ENCODE results near the gene CIAO2B.
"Not testable (repeated sequence)": the region's sequence is repeated elsewhere in the genome, so short reads cannot be mapped to it uniquely, and the experiment has no call there.

Gene CIAO2B

DNA sequence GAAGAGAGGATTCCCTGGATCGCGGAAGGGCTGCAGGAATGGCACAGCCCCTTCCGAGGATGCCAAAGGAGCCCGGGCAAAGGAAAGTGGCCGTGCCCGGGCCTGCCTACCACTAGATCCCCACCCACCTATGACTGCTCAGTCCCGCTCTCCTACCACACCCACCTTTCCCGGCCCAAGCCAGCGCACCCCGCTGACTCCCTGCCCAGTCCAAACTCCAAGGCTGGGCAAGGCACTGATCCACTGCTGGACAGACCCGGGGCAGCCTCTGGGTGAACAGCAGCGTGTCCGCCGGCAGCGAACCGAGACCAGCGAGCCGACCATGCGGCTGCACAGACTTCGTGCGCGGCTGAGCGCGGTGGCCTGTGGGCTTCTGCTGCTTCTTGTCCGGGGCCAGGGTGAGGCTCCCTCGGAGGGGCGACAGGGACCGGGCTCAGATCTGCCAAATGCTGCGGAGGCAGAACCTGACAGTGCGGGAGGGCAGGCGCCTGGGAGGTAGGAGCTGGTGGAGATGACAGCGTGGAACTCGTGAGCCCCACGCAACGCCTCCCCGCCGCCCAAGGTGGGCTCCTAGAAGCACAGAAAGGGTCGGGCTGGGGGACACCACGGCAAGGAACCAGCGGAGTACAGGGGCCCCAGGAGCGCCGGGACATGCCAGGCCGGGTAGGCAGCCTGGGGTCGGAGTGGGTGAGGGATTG, 1.3 kb upstream of the CIAO2B start, which contains the start of gene CES2:
CES2 (plus strand) TSS at position 203 of the 698 bp plus-strand sequence; CDS start at position 323, 120 bp downstream.
- FAIRE-seq (no peak), DNase-seq (ENCODE audit: insufficient read length, low spot score) (no peak)
- TF ChIP-seq, protein P1, sequence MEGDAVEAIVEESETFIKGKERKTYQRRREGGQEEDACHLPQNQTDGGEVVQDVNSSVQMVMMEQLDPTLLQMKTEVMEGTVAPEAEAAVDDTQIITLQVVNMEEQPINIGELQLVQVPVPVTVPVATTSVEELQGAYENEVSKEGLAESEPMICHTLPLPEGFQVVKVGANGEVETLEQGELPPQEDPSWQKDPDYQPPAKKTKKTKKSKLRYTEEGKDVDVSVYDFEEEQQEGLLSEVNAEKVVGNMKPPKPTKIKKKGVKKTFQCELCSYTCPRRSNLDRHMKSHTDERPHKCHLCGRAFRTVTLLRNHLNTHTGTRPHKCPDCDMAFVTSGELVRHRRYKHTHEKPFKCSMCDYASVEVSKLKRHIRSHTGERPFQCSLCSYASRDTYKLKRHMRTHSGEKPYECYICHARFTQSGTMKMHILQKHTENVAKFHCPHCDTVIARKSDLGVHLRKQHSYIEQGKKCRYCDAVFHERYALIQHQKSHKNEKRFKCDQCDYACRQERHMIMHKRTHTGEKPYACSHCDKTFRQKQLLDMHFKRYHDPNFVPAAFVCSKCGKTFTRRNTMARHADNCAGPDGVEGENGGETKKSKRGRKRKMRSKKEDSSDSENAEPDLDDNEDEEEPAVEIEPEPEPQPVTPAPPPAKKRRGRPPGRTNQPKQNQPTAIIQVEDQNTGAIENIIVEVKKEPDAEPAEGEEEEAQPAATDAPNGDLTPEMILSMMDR (IDR thresholded peaks at IDR 0.05; ENCODE audit: insufficient read depth, missing control alignments): no peak

DNA sequence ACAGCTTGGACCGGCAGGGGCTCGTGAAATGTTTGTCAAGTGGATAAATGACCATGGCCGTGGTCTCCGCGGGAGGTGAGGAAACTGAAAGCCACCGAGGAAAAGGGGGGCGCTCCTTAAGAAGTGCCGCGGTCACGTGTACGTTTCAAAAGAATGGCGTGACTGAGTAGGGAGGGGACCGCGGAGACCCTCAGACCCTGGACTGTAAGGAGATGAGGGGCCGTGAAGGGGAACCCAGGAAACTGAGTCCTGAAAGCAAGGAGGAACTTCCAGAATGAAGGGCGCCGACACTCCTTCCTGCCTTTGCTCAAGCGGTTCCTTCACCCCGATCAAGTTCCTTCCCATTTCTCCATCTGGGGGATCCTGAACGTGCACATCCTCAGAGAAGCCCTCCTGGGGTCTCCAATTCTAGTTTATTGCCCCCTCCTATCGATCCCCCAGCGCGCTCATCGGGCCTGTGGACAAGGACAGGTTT, 674 bp upstream of the CIAO2B start:
- FAIRE-seq; DNase-seq (ENCODE audit: insufficient read length, low spot score): not testable (repeated sequence)

DNA sequence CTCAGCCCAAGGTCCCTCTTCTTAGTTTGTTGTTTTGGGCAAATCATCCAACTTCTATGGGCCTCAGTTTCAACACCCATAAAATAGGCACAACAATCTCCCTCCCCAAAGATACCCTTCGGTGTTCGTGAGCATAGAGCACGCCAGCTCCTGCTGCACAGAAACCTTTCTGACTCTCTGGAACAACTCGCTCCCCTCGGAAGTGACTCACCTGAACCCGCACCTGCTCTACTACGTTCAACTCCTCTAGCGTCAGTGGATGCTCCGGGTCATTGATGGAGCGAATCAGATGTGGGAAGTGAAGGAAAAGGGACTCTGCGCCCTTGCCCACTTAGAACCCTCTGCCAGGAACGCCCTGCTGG, 445 bp downstream of the CIAO2B start:
- DNase-seq (ENCODE audit: insufficient read length, low spot score): no peak
- TF ChIP-seq, protein P1 (IDR thresholded peaks at IDR 0.05; ENCODE audit: insufficient read depth, missing control alignments): no peak
- no peak for FAIRE-seq

DNA sequence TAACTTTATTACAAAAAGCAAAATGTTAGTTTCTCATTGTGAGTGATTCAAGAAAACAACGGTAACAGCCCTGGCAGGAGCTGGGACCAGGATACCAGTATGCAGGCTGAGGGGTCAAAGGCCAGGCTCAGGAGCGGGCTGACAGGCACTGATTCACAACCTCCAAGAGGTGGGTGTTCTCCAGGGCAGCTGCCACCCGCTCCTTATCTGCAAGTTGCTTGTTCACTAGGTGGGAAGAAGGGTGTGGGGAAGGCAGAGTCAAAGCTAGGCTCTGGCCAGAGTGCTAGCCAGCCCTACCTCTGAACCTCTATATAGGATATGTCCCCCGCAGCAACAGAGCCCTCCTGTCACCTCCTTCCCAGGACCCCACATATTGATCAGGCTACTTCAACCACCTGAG, 2.1 kb downstream of the CIAO2B start:
- no peak for FAIRE-seq
- TF ChIP-seq, protein P1 (IDR thresholded peaks at IDR 0.05; ENCODE audit: insufficient read depth, missing control alignments): no peak
- DNase-seq (ENCODE audit: insufficient read length, low spot score): no peak

DNA sequence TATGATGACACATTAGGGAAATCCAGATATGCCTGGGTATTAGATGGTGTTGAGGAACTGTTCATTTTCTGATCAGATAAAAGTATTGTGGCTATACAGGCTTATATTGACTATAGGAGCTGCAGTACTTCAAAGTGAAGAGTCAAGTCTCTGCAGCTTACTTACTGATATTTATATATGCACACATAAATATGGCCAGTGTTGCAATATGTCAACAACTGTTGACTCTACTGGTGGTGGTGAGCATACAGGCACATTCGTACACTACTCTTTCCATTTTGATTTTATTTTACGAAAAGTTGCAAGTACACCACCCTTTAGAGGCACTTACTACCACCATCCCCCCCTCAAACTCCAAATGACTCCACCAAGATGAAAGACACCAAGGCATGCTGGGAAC, 2.5 kb downstream of the CIAO2B start:
- FAIRE-seq (no peak), DNase-seq (ENCODE audit: insufficient read length, low spot score) (no peak)
- TF ChIP-seq, protein P1 (IDR thresholded peaks at IDR 0.05; ENCODE audit: insufficient read depth, missing control alignments): no peak

DNA sequence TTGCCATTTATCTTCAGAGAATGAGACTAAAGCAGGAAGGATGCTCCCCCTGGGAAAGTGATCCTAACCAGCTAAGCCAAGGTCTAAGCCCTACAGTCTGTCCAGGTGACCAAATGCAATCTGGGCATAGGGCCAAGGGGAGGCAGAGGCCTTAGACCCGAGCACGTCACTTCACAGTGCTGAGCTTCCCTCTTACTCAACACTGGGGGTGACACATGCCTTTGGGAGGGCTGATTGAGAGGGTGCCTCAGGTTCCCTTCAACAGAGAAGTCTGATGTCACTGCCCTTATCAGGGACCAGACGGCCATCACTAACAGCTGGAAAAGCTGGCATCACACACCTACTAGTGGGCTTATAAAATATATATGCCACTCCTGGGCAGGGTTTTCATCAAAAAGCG, 4.0 kb downstream of the CIAO2B start:
- TF ChIP-seq, protein P1 (IDR thresholded peaks at IDR 0.05; ENCODE audit: insufficient read depth, missing control alignments): no peak
- no peak for DNase-seq (ENCODE audit: insufficient read length, low spot score)
- FAIRE-seq: no peak

DNA sequence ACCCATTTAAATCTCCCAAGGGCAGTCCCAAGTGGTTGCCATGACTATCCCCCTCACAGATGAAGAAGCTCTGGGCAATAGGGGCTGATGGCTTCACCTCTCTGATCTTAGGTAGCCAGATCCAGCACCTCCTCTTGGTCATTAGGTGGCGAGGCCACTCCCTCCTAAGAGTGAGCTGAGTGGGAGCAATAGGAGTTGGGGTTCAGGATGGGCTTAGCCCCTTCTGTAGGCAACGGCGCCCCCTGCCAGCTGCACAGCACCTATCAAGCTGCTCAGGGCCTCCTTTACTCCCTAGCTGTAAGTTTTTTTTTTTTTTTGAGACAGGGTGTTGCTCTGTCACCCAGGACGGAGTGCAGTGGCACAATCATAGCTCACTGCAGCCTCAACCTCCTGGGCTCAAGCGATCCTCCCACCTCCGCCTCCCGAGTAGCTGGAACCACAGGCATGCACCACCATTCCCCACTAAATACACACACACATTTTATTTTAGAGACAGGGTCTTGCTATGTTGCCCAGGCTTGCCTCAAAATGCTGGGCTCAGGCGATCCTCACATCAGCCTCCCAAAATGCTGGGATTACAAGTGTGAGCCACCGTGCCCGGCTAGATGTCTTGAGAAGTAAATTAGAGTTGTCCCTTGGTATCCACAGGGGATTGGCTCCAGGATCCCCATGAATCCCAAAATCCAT, 5.4 kb downstream of the CIAO2B start:
- no peak for FAIRE-seq
- TF ChIP-seq, protein P1 (IDR thresholded peaks at IDR 0.05; ENCODE audit: insufficient read depth, missing control alignments): peak; percentile 50
- no peak for DNase-seq (ENCODE audit: insufficient read length, low spot score)

Measured in D721Med (cell line).